Left colon (tissue), 2 donors: ENCODE measurements around the gene MEIS2. TPM values are rescaled to one million over a fixed set of nuclear protein-coding genes. Genes with fewer than 3 reads are reported as not detected.

Experiments
- ATAC-seq: fragments of 200-7000 bp; cut with Tn5 transposase; one replicate; pipeline ENCODE4 v1.9.1; 2020; ENCODE audit warnings: mild to moderate bottlenecking, moderate library complexity
- DNase-seq, 2 donors: peaks; one replicate each; pipeline ENCODE4 v3.0.0-alpha.2; 2020
- intact Hi-C, 2 donors: fragments of 100-400 bp; cut with DNase I in 1 of 2; cut with micrococcal nuclease in 1 of 2; formaldehyde crosslinking; loops; one replicate each; pipeline versions ENCODE4 v1.11.2 to v1.14.0; 2022; cut with DNase I, micrococcal nuclease
- long read RNA-seq: library from polyadenylated mRNA; unstranded; transcript quantifications from one replicate; pipeline ENCODE4 v2.0.0, GENCODE V29; 2021
- total RNA-seq, 2 donors: library from RNA; stranded (reverse); fragmentation: NEBNext Ultra II Directional; extraction: Animal tissue kit (Norgen Biotek cat#: 25700); gene quantifications; one replicate each; pipeline ENCODE4 v1.2.1, GENCODE V29; 2021
- donor health status: DM: no; HTN: no; CAD: no.
- donor health status: DM: yes; HTN: yes; CAD: no.

MEIS2 gene
- 10 to 100 TPM in 1 of 2 donors, 1 to 10 TPM in 1; 3.1 to 11.3 TPM for total RNA-seq
- long read RNA-seq: 0 reads

DNA sequence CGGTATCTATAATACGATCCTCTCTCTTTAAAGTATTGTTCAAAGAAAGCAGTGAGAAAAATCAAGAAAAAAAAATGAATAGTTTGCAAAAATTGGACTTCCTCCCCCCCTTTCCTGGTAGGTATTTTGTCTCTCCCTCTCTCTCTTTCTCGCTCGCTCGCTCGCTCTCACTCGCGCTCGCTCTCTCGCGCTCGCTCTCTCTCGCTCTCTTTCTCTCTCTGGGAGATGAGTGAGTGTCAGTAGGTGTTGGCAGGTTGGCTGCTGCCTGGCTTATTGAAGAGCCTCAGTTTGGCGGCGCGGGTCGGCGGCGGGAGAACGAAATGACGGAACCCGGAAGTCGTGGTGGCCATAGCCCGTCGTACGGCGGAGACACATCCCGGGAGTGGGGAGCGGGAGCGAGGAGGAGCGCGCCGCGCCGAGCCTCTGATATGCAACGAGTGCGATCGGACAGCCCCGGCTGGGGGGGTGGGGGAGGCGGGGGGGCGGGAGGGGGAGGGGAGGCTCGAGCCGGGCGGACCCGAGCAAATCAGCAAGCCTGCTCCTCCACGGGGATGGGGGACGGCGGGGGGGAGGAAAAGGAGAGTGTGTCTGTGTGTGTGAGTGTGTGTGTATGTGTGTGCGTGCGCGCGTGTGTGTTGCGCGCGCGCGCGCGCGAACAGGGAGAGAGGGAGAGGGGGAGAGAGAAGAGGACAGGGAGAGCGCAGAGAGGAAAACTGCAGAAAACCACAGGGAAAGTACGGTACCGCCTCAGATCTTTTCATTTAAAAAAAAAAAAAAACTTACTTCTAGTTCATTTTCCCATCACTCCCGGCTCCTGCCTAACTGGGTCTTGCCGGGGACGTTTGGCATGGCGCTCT lies at the start of gene MEIS2:
Gene MEIS2, minus strand, starts transcription at position 441 of the 857 bp plus-strand sequence. CDS start 1,083 bp downstream, outside the sequence.
- peak; percentile 76 for ATAC-seq
- peak; percentile 84 to 88 for DNase-seq
- intact Hi-C loops: loop anchor here (10.0 kb wide), 1 partner anchor 216 kb away; no protein-coding TSS in a partner anchor

DNA sequence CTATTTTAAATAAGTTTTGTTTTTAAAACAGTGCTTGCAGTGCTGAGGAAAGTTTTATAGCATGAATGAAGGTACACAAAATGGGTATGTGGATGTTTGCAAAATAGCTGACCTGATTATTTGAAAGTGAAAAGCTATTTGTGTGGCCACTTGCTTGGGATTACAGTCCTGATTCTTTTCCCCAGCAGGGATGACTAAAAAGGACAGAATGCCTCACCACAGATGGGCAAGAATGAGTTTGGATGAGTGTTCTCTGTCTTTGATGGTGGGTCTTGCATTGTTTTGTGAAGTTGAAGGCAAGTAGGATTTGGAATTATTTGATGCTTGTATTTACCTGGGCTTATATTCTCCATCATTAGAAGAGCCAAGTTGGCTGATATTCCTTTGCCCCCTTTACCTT lies 48.8 kb upstream of the MEIS2 start:
- intact Hi-C loops: no loop called here
- DNase-seq (no peak), ATAC-seq (no peak)

DNA sequence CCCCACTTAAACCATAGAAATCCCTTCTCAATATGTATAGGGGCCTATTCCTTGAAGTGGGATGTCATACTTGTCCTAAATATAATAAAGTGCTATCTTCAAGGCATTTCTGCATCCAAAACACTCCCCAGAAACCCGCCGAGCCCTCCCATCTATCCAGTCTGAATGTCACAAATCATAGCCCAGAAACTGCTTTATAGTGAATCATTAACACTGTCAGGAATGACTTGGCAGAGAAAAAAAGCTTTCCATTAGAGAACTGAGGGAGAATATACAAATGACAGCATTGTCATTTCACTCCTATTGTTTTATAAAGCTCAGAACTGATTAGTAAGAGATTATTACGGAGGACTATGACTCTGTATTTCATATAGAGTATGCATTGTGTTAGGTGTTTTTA lies 48.4 kb upstream of the MEIS2 start:
- ATAC-seq (no peak), DNase-seq (no peak)
- intact Hi-C loops: no loop called here

DNA sequence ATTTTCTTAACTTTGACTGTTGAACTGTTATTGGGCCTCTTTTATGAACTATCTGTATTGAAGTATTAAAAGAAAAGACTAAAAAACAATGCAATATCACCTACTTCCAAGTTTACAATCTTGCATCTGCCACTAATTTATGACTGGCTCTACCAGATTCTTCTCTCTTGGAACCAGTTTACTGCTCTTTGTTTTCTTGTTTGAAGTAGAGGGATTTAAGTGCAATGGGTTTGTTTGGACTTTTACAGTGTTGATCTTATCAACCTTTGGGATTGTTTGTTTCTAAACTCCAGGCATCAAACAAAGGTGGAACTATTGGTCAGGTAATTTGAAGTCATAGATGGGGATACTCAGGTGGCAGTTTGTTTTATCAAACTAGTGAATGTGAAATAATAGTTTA lies 43.0 kb upstream of the MEIS2 start:
- intact Hi-C loops: no loop called here
- no peak for ATAC-seq
- DNase-seq: no peak

DNA sequence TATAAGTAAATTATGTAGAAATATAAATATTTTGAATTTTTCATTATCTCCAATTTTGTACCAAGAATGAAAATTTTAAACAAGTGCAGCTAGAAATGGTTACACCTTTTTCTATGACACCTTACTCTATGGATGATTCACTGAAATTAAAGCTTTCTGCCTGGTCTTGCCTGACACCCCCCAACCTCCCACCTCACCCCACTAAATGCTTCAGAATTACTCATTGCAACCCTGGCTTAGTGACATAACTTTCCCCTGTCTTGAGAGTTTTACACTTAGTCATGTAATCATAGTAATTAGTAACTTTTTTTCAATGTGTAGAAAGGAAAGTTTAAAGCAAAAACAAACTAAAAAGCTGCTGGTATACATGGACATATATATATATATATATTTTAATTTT lies 42.0 kb upstream of the MEIS2 start:
- no peak for ATAC-seq
- no peak for DNase-seq
- intact Hi-C loops: no loop called here

DNA sequence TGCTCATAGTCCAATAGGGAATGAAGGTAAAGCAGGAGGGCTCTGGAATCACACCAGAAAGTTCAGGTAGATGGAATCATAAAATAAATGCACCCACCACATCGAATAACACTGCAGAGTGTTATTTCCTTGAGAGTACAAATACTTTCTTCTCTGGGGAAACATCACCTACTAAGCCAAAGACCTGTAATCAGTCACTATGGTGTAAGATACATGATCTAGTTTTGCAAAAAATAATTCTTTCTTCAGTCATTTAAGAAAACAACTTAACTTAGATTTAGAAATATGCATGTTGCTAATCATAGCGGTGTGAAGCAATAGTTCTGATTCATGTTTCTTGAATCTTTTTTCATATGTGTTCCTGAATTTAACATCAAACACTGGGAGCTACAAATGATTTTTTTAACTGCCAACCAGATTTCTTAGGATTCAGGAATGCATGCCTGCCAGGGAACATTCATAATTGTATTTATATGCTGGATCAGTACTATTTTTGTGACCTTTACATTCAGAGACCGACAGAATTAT lies 40.2 kb upstream of the MEIS2 start:
- no peak for ATAC-seq
- intact Hi-C loops: no loop called here

DNA sequence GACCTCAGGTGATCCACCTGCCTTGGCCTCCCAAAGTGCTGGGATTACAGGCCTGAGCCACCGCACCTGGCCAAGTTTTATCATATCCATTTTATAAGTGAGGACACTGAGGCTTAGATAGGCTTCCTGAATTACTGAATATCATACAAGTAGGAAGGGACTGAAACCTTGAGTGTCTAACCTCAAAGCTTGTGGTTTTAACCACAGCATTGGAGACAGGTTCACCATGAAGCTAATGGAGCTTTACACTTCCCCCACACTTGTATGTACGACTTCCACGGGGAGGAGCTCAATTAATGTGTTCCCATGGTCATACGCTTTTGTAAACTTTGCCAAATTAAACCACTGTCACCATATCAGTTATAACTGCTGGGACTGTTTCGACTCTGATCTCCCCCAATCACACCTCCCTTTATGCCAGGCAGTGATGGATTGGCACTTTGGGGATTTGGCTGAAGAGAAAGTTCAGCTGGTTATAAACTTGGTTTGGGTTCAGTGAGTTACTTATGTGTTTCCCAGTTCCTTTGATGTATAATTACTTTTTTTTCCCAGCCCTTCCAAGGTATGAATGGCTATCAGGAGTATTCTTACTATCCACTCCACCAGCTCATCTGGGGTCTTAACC lies 38.4 kb upstream of the MEIS2 start:
- no peak for DNase-seq
- intact Hi-C loops: loop anchor here (10.0 kb wide), 3 partner anchors 254 to 1384 kb away; no protein-coding TSS in a partner anchor
- no peak for ATAC-seq

More for the DNA sequence above, 40.2 kb upstream of the MEIS2 start:
- DNase-seq: no peak

DNA sequence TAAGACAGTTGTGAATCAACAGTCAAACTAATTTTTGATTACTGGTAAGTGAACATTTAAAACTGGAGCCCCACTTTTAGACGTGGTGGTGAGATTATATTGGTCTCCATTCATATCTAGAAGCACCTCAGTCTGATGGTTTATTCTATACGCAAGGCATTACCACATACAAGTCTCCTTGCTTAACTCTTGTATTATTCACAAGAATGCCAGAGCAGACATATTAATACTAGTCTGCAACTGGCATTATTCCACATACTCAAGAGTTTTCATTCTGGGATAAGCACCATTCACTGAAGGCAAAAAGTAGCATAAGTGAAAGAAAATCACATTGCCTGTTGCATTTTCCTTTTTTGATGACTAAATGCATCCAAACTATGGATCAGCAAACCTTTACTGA lies 36.9 kb upstream of the MEIS2 start:
- DNase-seq (no peak), ATAC-seq (no peak)
- intact Hi-C loops: loop anchor here (10.0 kb wide), 3 partner anchors 252 to 1382 kb away; no protein-coding TSS in a partner anchor

DNA sequence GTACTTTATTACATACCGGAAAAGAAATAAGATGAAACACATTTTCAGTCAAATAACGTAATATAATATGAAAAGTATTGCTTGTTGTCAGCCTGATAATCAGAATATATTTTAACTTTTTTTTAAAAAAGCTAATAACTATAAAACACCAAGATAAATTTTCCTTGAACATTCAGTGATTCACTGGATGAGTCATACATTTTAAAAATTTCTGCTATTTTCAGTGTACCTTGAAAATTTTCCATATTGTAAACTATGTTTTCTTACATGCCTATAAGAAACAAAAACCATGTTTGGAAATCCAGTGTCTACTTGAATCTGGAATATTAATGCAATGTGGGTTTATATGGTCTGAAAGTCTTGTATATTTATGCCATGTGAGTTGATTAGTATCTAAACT lies 36.3 kb upstream of the MEIS2 start:
- ATAC-seq (no peak), DNase-seq (no peak)
- intact Hi-C loops: loop anchor here (10.0 kb wide), 3 partner anchors 252 to 1382 kb away; no protein-coding TSS in a partner anchor

DNA sequence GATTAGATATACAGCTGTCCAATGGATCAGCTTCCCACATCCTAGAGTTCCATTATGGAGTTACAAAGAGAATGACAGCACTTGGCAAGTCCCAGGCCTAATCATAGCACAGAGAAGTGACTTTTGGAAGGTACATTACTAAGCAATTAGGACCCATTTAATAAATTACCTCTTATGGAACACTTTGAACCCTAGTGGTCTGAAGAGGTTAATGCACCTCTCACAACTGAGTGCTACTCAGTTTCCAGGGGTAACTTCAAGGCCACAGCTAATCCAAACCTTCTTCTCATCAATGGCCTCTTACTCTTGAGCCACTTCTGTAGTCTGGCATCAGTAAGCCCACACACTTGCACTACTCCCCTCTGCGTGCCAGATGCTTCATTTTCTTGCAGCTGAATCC lies 34.9 kb upstream of the MEIS2 start:
- intact Hi-C loops: loop anchor here (10.0 kb wide), 3 partner anchors 250 to 1380 kb away; no protein-coding TSS in a partner anchor
- no peak for DNase-seq
- ATAC-seq: no peak

DNA sequence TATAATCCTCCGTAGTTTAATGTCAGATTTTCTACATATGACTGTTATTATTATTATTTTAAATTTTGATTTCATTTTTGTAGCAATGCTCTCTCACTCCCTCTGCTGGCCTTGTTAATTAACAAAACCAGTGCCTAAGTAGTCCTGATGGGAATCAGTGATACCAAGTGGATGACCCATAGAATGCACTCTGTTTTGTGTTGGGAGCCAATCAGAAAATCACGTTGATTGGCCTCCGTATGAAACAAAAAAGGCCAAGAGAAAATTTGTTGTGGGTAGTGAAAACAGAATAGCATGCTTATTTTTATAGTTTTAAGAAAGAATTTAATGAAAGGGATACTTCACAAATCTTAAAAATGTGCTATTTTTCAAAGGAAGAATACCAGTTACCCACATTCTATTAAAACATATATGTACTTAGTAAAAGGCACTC lies 34.4 kb upstream of the MEIS2 start:
- intact Hi-C loops: loop anchor here (10.0 kb wide), 3 partner anchors 250 to 1380 kb away; no protein-coding TSS in a partner anchor
- no peak for DNase-seq
- peak; percentile 59 for ATAC-seq

DNA sequence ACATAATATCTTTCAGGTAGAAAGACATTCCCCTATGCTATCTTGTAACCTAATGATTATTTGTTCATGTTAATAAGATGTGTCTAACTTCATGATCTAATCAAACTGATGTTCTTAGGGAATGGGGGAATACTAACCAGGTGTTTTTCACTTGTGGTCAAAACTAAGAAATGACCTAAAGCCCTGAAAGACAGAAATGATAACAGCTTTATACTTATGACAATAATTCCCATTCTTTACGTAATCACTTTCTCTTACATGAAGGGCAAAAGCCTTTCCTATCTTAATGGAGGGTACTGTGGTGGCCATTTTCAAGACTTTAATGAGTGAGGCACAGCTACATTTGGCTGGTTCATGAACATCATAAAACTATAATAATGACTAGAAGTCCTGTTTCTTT lies 33.9 kb upstream of the MEIS2 start:
- no peak for ATAC-seq
- no peak for DNase-seq
- intact Hi-C loops: loop anchor here (10.0 kb wide), 3 partner anchors 249 to 1379 kb away; no protein-coding TSS in a partner anchor

DNA sequence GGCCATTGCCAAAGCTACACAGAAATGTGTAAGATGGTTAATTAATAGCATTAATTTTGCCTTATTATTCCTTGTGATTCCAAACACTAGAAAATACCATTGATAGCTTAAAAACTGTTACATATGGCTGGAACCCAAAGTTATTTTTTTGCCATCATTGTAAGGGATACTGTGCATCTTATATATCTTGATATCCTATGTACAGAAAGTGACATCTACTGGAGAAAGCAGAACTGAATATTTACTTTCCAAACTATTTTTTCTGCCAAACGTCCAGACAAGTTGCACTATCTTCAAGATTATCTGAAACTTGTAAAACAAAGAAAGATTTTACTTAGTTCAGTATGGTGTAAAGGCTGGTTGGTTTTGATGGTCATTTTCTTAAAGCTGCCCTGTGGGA lies 33.3 kb upstream of the MEIS2 start:
- ATAC-seq: no peak
- intact Hi-C loops: loop anchor here (2.0 to 10.0 kb wide), 4 partner anchors 249 to 1379 kb away; no protein-coding TSS in a partner anchor
- no peak for DNase-seq

DNA sequence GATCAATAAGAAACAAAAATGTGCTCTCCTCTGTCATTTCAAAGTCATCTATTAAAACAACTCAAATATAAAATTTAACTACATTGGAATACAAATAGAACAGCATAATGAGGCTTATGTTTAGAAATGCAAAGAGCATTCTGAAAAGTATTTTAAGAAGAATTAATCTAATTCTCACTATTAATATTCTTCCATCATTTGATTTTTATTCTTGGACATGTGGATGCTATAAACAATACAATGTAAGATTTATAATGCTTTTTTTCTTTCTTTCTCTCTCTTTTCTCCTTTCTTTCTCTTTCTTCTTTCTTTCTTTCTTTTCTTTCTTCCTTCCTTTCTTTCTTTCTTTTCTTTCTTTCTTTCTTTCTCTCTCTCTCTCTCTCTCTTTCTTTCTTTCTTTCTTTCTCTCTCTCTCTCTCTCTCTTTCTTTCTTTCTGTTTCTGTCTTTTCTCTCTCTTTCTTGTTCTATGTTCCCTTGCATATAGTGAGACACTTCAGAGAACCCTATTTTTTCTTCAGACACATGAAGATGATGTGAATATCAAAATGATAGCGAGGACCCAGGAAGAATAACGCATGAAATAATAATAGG lies 32.6 kb upstream of the MEIS2 start:
- intact Hi-C loops: loop anchor here (2.0 to 10.0 kb wide), 4 partner anchors 248 to 1378 kb away; no protein-coding TSS in a partner anchor
- DNase-seq (no peak), ATAC-seq (no peak)

DNA sequence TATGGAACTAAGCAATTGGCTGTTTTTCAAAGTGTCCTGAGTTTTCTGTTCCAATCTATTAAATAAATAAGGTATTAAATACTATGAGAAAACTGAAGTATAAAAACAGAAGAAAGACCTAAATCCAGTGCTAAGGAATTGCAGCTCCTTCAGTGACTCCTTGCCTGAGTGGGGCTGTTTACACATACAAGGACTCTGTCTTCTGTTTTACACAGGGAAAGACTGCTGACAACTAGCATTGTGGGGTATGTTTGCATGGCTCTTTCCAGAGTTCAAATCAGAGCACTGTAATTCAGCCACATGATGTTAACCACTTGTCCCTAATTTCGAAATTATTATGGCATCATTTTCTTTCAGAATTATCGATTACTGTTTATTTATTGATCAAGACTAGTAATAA lies 31.3 kb upstream of the MEIS2 start:
- no peak for ATAC-seq
- intact Hi-C loops: loop anchor here (2.0 to 10.0 kb wide), 4 partner anchors 247 to 1377 kb away; no protein-coding TSS in a partner anchor
- DNase-seq: no peak

DNA sequence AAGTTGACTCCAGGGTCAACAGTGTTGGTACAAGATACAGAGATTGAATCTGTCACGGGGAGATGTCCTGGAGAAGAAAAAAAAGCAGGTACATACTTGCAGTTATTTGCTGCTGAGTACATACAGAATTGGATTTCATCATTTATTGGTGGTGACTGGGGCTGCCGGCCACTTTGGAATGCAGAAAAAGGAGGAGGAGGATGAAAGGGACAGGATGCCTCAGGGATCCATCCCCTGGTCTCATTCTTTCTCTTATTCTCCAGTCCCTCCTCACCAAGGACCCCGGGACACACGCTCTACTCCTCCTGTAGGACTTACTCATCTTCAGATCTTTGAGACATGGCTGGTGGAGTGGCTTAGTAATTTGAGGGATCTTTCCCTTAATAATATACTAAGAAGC lies 30.0 kb upstream of the MEIS2 start:
- no peak for ATAC-seq
- intact Hi-C loops: loop anchor here (10.0 kb wide), 3 partner anchors 246 to 1376 kb away; no protein-coding TSS in a partner anchor
- DNase-seq: no peak

DNA sequence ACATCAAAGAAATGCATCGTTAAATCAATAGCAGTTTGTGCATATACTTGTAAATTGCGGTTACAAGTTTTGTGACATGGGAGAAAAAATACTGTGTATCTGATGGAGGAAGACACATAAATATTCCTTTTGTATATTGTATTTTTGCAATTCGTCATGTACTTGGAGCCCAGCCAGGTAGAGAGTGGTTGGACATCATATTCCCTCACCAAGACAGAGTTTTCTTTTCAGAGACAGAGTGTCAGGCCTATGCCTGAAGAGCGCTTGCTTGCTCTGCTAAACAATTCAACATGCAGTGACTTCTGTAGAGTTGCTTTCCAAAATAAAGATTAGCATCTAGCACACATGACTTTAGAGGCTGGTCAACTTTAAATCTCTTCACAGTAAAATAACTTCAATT lies 24.8 kb upstream of the MEIS2 start:
- intact Hi-C loops: no loop called here
- DNase-seq (no peak), ATAC-seq (no peak)

DNA sequence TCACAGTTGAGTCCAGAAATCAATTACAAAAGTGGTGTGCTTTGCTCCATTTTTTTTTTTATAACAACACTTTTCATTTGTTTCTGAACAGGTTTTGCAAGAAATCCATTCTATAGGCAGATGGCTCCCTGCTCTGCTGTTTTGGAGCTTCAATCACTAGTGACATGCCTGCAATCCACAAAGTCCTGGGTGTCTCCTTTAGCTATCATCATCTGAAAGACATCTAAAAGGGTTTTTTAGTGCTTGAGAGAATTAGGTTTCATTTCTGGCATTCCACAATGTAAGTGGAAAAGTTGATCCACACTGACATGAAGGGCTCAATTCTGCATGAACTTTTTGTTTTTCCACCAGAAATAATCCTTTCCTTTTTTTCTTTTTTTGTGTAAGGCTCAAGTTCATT lies 24.0 kb upstream of the MEIS2 start:
- intact Hi-C loops: no loop called here
- no peak for ATAC-seq
- no peak for DNase-seq

DNA sequence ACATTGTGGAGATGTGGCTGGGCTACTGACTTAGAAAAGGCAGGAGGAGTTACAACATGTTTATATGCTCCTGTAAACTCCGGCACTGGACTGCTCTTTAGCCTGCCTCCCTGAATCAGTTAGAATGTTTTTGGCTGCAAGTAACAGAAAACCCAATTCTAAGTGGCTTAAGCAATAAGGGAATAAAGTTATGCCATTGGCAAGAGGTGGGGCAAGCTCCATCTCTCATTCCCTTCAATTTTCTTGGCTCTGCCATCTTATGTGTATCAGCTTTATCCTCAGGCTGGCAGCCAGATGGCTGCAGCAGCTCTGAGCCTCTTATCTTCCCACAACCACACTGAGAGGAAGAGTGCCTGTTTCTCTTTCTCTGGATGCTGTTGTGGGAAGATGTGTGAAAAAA lies 22.4 kb upstream of the MEIS2 start:
- no peak for DNase-seq
- ATAC-seq: no peak
- intact Hi-C loops: no loop called here
